ENCODE data around the gene ZNF23.
A peak's percentile ranks its signal among the peaks of the same experiment; 100 is the strongest.
"Not testable (repeated sequence)": the region's sequence is repeated elsewhere in the genome, so short reads cannot be mapped to it uniquely, and the experiment has no call there.

Gene ZNF23

DNA sequence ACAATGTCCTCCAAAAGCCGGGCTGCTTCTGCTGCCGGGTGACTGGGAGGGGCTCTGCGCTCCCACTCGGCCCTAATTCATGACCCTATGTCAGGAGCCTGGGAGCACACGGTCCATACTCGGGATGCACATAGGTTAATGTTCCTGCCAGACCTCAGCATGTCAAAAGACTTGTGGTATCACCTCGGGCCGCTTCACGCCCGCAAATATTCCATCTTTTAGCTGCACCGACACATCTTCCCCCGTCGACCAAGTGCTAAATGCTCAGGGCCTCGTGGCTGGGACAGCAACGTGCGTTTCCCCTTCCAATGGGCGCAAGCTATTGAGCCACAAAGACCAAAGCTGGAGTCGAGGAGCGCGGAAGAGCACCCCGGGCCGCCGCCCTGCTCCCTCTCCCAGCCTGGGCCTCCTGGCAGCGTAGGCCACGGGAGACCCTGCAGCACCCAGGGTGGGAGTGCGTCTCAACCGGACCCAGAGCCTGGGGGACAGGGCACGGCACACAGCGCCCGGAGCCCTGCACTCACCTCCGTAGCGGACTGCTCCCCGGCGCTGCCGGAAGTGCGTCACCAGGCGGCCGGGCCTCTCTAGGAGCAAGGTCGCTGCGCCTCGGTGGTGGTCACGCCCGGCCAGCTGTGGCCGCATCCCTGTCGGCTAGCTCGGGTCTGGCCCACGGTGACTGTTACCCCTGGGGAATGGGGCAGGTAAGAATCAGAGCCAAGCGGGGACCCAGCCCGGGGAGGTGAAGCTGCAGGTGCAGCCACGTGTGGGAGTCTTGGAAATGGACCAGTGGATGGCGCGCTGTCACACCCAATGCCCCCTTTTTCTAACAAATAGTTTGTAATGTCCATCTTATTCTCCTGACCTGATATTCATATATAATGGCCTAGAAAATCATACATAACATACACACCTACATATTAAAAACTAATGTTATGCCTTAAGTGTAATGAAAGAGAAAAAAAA, at the start of gene ZNF23:
ZNF23 (minus strand) TSS at position 562 of the 963 bp plus-strand sequence. CDS start 5,451 bp downstream, outside the sequence.
- DNase-seq (ENCODE audit: low read depth in 2 of 2) = peak; percentile 57 to 71

DNA sequence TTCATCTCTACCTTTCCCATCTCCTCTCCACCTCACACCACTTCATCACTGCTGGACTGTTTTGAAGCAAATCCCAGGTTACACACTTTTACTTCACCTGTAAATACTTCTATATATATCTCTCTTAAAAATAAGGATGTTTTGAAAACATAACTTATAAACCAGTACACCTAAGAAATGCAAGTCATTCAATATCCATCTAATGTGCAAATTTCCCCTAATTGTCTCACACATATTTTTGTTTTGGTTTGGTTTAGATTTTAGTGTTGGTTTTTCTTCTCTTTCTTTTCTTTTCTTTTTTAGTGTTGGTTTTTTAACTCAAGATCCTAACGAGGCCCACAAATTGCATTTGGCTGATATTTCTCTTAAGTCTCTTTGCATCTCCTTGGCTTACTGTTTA, 45.0 kb upstream of the ZNF23 start:
- DNase-seq (ENCODE audit: low read depth in 2 of 2) = no peak

GRCh38 chr16:71504901-71505300, 42.9 kb upstream of the ZNF23 start:
- no peak for DNase-seq (ENCODE audit: low read depth in 2 of 2)

DNA sequence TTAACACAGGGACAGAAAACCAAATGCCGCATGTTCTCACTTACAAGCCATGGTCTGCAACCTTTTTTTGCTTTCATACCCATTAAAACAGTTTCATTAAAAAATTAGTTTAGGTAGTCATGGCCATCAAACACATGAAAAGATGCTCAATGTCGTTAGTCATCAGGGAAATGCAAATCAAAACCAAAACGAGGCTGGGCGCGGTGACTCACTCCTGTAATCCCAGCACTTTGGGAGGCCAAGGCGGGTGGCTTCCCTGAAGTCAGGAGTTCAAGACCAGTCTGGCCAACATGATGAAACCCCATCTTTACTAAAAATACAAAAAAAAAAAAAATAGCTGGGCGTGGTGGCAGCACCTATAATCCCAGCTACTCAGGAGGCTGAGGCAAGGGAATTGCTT, 42.0 kb upstream of the ZNF23 start:
- not testable (repeated sequence) for DNase-seq (ENCODE audit: low read depth in 2 of 2)

- no peak for DNase-seq (ENCODE audit: low read depth in 2 of 2)
These were observed 39.5 kb upstream of the ZNF23 start for GRCh38 chr16:71501547-71501946.

DNA sequence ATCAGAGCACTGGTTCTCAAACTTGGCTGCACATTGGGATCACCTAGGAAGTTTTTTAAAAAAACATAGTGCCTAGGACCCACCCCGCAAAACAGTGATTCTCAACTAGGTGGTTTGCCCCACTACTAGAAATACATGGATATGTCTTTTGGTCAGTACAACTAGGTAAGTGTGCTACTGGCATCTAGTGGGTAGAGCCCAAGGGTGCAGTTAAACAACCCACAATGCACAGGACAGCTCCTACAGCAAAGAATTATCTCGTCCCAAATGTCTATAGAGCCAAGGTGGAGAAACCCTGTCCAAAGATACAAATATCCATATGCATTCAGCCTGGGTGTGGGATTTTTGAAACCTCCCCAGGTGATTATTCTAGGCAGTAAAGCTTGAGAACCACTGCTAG, 38.9 kb upstream of the ZNF23 start:
- no peak for DNase-seq (ENCODE audit: low read depth in 2 of 2)

DNA sequence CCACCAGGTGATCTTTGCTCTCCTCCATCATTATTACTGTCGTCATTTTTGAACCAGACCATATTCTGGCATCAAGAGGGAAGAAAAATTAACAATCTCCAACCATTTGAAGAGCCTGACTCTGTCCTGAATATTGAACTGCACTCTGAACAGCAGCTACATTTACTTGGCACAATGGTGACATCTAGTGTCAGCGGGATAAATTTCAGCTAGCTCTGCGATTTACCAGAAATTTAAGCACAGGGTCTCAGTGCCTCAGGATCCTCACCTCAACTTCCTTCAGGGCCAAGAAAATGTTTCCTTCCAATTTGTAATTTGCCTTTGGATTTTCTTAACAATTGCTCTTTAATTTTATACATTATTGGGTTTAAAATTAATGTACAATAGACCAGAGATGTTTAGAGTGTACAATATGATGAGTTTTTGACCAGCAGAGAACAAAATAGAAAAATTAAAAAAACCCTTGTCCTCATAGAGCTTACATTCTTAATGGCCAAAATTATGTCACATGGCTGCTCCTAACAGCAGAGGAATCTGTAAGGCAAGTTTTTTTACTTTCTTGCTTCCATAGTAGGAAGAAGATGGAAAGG, 37.8 kb upstream of the ZNF23 start:
- peak in 1 of 2 donors; percentile 7 for DNase-seq (ENCODE audit: low read depth in 2 of 2)

GRCh38 chr16:71498031-71498430, 36.0 kb upstream of the ZNF23 start:
- no peak for DNase-seq (ENCODE audit: low read depth in 2 of 2)

DNA sequence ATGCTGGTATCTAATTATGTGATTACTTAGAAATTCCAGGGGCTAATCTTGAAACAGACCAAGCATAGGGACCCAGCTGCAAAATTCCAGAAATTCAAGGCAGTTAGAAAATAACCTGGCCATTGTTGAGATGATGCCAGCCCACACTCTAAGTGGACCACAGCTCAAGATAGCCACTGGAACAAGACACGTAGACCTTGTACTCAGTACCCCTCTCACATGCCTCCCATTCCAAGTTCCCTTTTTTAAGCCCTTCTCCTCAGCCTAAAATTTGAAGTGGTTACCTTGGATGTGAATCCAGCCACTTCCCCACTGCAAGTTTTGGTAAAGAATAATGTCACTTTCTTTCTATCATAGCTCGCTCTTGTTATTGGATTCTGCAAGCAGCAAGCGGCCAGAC, 31.2 kb upstream of the ZNF23 start:
- no peak for DNase-seq (ENCODE audit: low read depth in 2 of 2)

- no peak for DNase-seq (ENCODE audit: low read depth in 2 of 2)
These were observed 30.7 kb upstream of the ZNF23 start for GRCh38 chr16:71492786-71493185.

DNA sequence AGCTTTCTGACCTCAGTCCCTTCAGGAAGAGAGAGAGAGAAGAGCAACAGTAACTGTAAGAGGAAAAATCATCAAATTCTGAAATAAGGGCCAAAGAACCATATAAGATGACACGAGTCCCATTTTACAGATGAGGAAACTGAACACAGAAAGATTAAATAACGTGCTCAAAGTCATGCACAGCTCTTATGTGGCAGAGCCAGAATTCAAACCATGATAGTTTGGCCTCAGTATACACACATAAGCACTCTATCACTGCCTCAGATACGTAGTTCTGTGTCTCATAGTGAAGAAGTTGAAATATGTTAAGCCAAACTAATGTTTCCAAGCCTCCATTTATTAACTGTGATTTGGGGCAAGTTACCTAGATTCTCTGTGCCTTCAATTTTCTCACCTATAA, 29.0 kb upstream of the ZNF23 start:
- no peak for DNase-seq (ENCODE audit: low read depth in 2 of 2)

- DNase-seq (ENCODE audit: low read depth in 2 of 2) = no peak
These were observed 28.3 kb upstream of the ZNF23 start for GRCh38 chr16:71490361-71490760.

GRCh38 chr16:71489122-71489521, 27.1 kb upstream of the ZNF23 start, which contains the start of gene ZNF19:
Gene ZNF19 (minus strand): TSS chr16:71489324. CDS start chr16:71482114, 7,210 bp downstream.
- DNase-seq (ENCODE audit: low read depth in 2 of 2) = no peak

DNA sequence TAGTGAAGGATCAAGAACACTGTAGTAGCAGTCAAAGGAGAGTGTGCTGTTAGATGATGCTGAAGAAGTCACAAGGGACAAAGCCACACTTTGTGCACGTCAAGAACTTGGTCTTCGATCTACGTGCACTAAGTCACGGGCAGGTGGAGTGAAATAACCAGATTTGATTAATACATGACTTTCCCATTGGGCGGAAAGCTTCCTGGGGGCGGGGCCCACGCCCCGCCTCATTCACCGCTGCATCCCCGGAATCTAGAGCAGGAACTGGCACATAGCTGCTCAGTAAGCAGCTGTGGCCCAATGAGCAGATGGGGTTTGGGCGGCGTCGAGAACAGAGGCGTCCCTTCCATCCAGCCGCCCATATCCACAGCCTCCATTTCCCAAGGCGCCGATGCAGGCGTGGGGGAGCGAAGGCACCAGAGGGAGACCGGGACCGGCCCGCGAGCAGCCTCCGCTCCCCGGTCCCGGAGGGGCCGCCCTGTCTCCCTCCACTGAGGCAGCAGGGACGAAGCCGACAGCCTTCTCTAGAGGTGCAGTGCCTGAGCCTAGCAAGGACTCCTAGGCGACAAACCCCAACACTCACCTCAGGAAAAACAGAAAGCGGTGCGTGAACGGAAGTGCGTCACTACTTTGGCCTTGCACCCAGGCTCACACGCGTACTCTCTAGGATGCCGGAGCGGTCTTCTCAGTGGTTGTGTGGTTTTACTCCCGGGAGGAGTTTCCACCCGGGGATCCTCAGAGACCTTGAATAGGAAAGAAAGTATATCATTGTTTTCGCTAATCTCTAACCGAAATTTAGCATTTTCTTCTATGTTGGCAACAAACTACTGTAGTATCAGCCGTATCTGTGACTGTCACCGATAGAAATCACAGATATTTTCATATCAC, 22.2 kb upstream of the ZNF23 start:
- DNase-seq (ENCODE audit: low read depth in 2 of 2) = peak; percentile 71 to 73

DNA sequence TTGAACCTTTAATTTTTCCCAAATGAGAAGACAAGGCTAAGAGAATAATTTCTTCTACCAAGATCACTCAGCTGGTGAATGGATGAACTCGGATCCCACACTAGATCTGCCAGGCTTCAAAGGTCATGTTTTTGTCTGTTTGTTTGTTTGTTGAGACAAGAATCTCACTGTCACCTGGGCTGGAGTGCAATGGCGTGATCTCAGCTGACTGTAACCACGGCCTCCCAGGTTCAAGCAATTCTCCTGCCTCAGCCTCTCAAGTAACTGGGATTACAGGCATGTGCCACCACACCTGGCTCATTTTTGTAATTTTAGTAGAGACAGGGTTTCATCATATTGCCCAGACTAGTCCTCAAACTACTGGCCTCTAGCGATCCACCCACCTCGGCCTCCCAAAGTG, 20.5 kb upstream of the ZNF23 start:
- DNase-seq (ENCODE audit: low read depth in 2 of 2) = no peak

- no peak for DNase-seq (ENCODE audit: low read depth in 2 of 2)
These were observed 18.9 kb upstream of the ZNF23 start for GRCh38 chr16:71480956-71481355.

- DNase-seq (ENCODE audit: low read depth in 2 of 2) = no peak
These were observed 17.4 kb upstream of the ZNF23 start for GRCh38 chr16:71479420-71479819.

GRCh38 chr16:71476457-71477124, 14.5 kb upstream of the ZNF23 start:
- no peak for DNase-seq (ENCODE audit: low read depth in 2 of 2)

DNA sequence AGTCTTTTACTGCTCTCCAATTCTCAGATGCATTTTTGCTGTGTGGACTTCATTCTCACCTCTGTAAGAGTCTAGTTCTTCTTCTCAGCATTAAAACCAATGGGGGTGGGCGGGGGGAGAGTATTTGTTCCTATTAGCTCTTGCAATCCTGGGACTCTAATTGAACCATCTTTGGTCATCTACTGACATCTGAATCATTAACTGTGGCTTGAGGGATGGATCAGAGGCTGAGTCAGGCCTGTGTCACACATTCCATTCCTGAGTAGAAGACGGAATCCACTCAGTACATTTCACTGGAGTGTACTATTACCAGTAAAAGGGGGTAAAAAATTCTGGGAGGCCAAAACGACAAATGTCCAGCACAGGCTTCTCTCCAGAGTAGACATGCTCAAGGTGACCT, 12.8 kb upstream of the ZNF23 start:
- DNase-seq (ENCODE audit: low read depth in 2 of 2) = no peak

- DNase-seq (ENCODE audit: low read depth in 2 of 2) = no peak
These were observed 11.8 kb upstream of the ZNF23 start for GRCh38 chr16:71473891-71474290.

- no peak for DNase-seq (ENCODE audit: low read depth in 2 of 2)
These were observed 10.9 kb upstream of the ZNF23 start for GRCh38 chr16:71472931-71473330.
